Stimulated activated CD8-positive, alpha-beta memory T cell treated with anti-CD3 and anti-CD28 coated beads, Interleukin-12 subunit alpha, Interleukin-12 subunit beta, amount 100 ng/mL, for 24 hours (primary cell): Measurements from ENCODE around the gene OVOL1.

Experiments used
- DNase-seq: peaks from one replicate; pipeline ENCODE4 v3.0.0-alpha.2; 2020; ENCODE audit errors: extremely low read depth

Gene OVOL1

GRCh38 chr11:65791719-65792213 is 4.9 kb downstream of the OVOL1 start:
- DNase-seq, result no peak

- DNase-seq, result no peak
Measured at GRCh38 chr11:65792456-65792855, 5.6 kb downstream of the OVOL1 start.

- DNase-seq, result no peak
Measured at GRCh38 chr11:65793144-65793581, 6.3 kb downstream of the OVOL1 start.

- DNase-seq, result no peak
Measured at GRCh38 chr11:65793625-65794400, 7.0 kb downstream of the OVOL1 start.

DNA sequence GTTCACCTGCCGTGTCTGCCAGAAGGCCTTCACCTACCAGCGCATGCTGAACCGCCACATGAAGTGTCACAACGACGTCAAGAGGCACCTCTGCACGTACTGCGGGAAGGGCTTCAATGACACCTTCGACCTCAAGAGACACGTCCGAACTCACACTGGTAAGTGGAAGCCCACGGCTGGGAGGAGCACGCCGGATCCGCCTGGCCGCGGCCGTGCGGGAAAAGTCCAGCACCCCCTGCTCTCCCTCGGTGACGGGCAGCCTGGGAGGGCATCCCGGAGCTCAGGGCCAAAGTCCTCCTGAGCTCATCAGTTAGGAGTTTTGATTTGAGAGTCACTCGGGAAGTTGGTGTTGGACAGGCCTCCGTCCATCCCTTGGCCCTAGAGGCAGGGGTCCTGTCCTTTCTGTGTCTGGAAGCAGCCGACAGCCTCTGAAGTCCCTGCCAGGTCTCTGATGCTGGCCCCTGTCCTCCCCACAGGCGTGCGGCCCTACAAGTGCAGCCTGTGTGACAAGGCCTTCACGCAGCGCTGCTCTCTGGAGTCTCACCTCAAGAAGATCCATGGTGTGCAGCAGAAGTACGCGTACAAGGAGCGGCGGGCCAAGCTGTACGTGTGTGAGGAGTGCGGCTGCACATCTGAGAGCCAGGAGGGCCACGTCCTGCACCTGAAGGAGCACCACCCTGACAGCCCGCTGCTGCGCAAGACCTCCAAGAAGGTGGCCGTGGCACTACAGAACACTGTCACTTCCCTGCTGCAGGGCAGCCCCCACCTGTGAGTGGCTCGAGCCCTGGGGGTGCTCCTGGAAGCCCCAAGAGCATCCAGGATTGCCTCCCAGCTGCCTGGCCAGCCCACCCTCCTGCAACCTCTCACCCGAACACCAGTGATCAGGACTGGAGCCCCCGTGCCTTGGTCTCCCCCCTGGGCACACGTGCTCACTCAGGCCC is 8.0 kb downstream of the OVOL1 start:
- DNase-seq, result no peak

- DNase-seq, result no peak
Measured at GRCh38 chr11:65796726-65797601, 10.1 kb downstream of the OVOL1 start.

GRCh38 chr11:65797711-65798110 is 10.8 kb downstream of the OVOL1 start:
- DNase-seq, result no peak

DNA sequence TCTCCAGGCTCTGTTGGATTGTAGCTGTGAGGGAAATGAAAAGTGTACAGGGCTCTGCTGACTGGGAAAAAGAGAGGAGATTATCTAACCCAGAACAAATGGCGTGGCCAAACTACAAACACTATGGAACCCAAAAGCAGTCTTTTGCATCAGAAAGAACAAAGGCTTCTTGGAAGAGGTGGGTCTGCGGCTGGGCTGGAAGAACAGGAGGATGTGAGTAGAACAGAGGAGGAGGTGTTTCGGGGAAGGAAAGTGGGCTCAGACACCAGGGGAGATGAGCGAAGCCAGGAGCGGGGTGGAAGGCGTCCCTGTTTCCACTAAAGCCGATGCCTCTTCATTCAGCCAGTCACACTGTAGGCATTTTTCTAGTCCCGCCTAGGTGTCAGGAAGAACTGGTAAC is 12.0 kb downstream of the OVOL1 start:
- DNase-seq, result no peak

GRCh38 chr11:65801153-65801987 is 14.5 kb downstream of the OVOL1 start:
- DNase-seq, result no peak

DNA sequence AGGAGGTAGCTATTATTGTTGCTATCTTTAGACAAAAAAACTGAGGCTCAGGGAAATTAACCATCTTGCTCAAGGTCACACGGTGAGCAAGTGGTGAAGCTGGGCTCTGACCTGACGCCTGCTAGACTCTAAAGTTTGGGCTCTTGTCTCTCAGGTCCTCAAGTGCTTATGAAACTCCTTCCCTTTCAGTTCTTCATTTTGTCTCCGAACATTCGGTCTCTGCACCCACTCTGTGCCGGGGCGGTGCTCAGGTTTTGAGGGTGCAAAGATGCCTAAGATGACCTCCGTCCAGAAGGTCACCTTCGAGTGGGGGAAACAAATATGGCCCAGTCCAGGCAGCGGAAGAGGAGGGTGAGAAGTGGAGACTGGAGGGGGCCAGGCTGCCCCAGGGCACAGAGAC is 16.0 kb downstream of the OVOL1 start:
- DNase-seq, result no peak

GRCh38 chr11:65803797-65804492 is 17.1 kb downstream of the OVOL1 start:
- DNase-seq, result no peak

- no peak for DNase-seq
Measured at GRCh38 chr11:65806979-65807378, 20.1 kb downstream of the OVOL1 start.

GRCh38 chr11:65808744-65809341 is 22.0 kb downstream of the OVOL1 start:
- DNase-seq, result no peak

DNA sequence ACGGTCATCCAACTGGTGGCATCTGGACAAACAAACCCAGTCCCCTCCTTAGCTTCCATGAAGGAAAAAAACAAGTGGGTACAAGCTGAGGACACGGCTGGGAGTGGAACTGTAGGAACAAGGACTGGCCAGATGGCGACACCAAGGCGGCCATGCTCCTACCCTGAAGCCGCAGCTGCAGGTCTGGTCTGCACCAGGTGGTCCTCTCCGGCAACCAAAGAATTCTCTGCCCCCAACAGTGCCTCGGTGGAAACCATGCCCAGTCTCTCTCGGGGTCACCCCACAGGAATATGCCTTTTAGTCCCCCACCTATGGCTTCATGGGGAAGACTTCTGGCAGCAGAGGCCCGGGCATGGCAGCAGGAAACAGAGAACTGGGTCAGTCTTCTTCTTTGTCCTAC is 22.6 kb downstream of the OVOL1 start:
- DNase-seq, result no peak

DNA sequence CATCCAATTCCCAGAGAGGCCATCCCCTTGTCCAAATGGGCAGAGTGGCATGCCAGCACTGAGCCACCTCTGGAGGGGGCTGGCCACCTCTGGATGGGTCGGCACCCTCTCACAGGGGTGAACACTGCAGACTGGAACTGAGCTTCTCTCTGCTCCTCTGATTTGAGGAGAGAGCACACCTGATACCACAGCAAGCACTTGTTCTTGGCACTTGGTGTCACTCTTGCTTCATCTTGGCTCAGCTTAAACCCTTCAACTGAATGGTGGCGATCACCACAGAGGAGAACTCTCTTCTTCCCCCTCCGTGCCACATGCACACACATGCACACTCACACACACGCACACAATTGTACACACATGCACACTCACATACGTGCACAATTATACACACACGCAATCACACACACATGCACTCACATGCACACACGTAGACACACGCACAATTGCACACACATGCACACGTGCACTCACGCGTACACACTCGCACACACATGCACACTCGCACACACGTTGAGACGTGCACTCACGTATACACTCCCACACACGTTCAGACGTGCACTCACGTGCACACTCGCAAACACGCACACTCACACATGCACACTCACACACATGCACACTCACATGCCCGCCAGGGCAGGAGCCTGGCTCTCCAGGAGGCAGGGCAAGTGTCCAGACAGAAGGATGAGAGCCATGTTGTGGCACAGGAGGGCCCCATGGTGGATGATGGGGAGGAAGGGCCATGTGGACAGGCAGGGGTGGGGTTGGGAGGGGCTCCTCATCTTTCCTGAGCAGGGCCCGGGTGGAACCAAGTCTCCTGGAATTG is 23.4 kb downstream of the OVOL1 start:
- no peak for DNase-seq

GRCh38 chr11:65811764-65812475 is 25.1 kb downstream of the OVOL1 start:
- no peak for DNase-seq

GRCh38 chr11:65814131-65814985 is 27.5 kb downstream of the OVOL1 start:
- DNase-seq, result no peak
